GM19025 (cell line): Measurements from ENCODE around the gene CSDE1.
"Not testable (repeated sequence)": the region's sequence is repeated elsewhere in the genome, so short reads cannot be mapped to it uniquely, and the experiment has no call there.

Source experiments
- ATAC-seq: cut with Tn5 transposase; IDR thresholded peaks from one replicate; pipeline ENCODE4 v1.9.1; 2021; ENCODE audit warnings: mild to moderate bottlenecking, low read depth, moderate library complexity; ENCODE audit not compliant: unreplicated experiment

CSDE1 gene

GRCh38 chr1:114757455-114758255, at the start of gene CSDE1:
Gene CSDE1, minus strand, starts transcription at chr1:114757984. Its CDS starts 18,094 bp downstream, at chr1:114739890.
- peak; percentile 67 for ATAC-seq

- ATAC-seq = not testable (repeated sequence)
Observed at GRCh38 chr1:114804449-114804848, 46.7 kb upstream of the CSDE1 start.

DNA sequence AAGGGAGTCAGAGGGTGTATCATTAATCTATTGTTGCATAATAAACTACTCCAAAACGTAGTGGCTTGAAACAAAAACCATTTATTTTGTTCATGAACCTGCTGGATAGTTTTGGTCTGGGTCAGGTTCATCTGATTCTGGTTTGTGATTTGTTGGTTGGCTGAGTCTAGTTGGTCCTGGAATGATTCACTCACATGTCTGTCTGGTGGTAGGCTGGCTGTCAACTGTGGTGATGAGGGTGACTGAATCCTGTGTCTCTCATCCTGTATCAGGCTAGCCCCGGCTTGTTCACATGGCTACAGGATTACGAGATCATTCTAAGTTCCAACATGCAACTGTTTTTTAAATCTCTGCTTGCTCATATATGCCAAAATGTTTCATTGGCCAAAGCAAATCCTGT, 45.2 kb upstream of the CSDE1 start:
- ATAC-seq = no peak

DNA sequence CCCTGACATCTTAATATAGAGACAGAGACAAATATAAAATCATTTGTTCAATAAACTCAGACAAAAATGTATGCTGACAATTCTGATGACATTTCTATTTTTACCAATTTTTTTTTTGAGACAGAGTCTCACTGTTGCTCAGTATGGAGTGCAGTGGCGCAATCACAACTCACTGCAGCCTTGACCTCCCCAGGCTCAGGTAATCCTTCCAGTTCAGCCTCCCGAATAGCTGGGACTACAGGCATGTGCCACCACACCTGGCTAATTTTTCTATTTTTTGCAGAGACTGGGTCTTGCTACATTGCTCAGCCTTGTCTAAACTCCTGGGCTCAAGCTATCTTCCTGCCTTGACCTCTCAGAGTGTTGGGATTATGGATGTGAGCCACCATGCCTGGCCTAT, 36.3 kb upstream of the CSDE1 start:
- ATAC-seq = no peak

GRCh38 chr1:114790581-114790980, 32.8 kb upstream of the CSDE1 start:
- not testable (repeated sequence) for ATAC-seq

DNA sequence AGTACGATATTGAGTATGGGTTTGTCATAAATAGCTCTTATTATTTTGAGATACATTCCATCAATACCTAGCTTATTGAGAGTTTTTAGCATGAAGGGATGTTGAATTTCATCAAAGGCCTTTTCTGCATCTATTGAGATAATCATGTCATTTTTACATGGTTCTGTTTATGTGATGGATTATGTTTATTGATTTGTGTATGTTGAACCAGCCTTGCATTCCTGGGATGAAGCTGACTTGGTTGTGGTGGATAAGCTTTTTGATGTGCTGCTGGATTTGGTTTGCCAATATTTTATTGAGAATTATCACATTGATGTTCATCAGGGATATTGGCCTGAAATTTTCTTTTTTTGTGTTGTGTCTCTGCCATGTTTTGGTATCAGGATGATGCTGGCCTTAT, 28.7 kb upstream of the CSDE1 start:
- ATAC-seq = not testable (repeated sequence)

- no peak for ATAC-seq
Observed at GRCh38 chr1:114782476-114782875, 24.7 kb upstream of the CSDE1 start.

- ATAC-seq = peak; percentile 98
Observed at GRCh38 chr1:114780344-114781226, 22.8 kb upstream of the CSDE1 start, which contains the start of gene SIKE1. Gene SIKE1, minus strand, starts transcription at chr1:114780685. Its CDS starts 78 bp downstream, at chr1:114780607.

GRCh38 chr1:114779722-114780121, 21.9 kb upstream of the CSDE1 start:
- no peak for ATAC-seq

DNA sequence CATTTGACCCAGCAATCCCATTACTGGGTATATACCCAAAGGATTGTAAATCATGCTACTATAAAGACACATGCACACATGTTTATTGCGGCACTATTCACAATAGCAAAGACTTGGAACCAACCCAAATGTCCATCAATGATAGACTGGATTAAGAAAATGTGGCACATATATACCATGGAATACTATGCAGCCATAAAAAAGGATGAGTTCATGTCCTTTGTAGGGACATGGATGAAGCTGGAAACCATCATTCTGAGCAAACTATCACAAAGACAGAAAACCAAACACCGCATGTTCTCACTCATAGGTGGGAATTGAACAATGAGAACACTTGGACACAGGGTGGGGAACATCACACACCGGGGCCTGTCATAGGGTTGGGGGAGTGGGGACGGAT, 18.9 kb upstream of the CSDE1 start:
- not testable (repeated sequence) for ATAC-seq

GRCh38 chr1:114771992-114772391, 14.2 kb upstream of the CSDE1 start:
- ATAC-seq = no peak

DNA sequence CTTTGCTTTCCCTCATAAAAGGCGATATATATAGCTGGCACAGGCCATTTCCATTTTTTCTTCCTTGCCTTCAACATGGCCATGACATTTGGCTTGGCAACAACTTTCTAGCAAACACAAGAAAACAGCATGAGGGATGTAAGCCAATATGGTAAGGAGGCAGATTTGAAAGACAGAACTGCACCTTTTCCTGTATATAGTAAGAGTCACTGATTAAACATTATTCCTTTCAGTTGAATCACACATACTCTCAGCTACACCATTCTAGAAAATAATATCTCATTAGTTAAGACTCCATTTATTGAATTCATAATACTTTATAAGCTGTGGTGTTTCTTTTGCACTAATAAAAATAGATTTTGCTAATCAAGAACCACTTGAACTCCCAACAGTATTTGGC, 13.2 kb upstream of the CSDE1 start:
- no peak for ATAC-seq

DNA sequence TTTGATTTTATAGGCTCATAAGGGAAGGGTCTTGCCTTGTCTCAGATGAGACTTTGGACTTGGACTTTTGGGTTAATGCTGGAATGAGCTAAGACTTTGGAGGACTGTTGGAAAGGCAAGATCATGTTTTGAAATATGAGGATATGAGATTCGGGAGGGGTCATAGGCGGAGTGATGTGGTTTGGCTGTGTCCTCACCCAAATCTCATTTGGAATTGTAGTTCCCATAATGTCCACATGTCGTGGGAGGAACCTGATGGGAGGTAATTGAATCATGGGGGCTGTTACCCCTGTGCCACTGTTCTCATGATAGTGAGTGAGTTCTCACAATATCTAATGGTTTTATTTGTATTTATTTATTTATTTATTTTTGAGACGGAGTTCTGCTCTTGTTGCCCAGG, 6.9 kb upstream of the CSDE1 start:
- no peak for ATAC-seq

GRCh38 chr1:114758256-114758832, 560 bp upstream of the CSDE1 start:
- ATAC-seq = no peak

DNA sequence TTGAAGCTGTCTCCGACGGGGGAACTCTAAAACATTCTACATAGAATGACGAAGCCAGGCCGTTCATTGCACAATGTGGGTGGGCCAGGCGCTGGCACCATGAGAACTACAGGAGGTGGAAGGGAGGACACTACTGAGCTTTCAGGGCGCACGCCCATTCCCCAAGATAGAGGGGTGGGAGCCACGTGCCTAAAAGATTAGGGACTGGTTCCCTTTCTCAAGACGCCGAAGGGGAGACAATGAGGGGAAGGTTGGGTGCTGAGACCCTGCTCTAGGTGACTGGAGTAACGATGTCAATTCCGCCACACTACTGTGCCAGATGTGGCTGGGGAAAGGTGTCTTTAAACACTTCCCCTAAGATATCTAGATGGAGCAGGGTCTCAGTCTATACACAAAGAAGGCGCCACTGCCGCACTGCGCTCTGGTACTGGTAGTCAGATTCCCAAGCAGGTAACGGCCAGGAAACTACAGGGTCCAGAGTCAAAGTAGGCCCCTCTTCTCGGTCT, 782 bp downstream of the CSDE1 start:
- ATAC-seq = peak; percentile 5

GRCh38 chr1:114756009-114756892, 1.5 kb downstream of the CSDE1 start:
- peak; percentile 42 for ATAC-seq

- ATAC-seq = no peak
Observed at GRCh38 chr1:114755006-114755931, 2.5 kb downstream of the CSDE1 start.

GRCh38 chr1:114753702-114754101, 4.1 kb downstream of the CSDE1 start:
- ATAC-seq = not testable (repeated sequence)

- ATAC-seq = no peak
Observed at GRCh38 chr1:114753143-114753542, 4.6 kb downstream of the CSDE1 start.
